Umbilical cord (tissue), 2 donors: ENCODE results near the gene CCDC195. TPM values are rescaled to one million over a fixed set of nuclear protein-coding genes. Genes with fewer than 3 reads are reported as not detected.

Experiments
- DNase-seq: peaks from one replicate; pipeline ENCODE4 v3.0.0-alpha.2; 2015; ENCODE audit warnings: low spot score
- total RNA-seq: library from RNA; depleted of rRNA; stranded (reverse); fragments of >200 nt; gene quantifications from one replicate; pipeline ENCODE4 v1.2.3, GENCODE V29; 2014; ENCODE audit warnings: low replicate concordance; ENCODE audit not compliant: insufficient read depth

Gene CCDC195
- not detected for total RNA-seq

- DNase-seq = no peak
These were observed at the start of gene CCDC195 for GRCh38 chr2:224716201-224716600. Gene CCDC195 (minus strand): TSS chr2:224716365. CDS start chr2:224716365, 0 bp downstream.

- DNase-seq = no peak
These were observed 48.5 kb upstream of the CCDC195 start for GRCh38 chr2:224764565-224765236.

GRCh38 chr2:224757934-224758548 is 41.9 kb upstream of the CCDC195 start:
- no peak for DNase-seq

- peak; percentile 30 for DNase-seq
These were observed 37.8 kb upstream of the CCDC195 start for GRCh38 chr2:224753743-224754540.

- no peak for DNase-seq
These were observed 36.0 kb upstream of the CCDC195 start for GRCh38 chr2:224751996-224752698.

- DNase-seq = no peak
These were observed 33.0 kb upstream of the CCDC195 start for GRCh38 chr2:224749136-224749535.

- DNase-seq = no peak
These were observed 31.6 kb upstream of the CCDC195 start for GRCh38 chr2:224747765-224748164.

- DNase-seq = no peak
These were observed 20.1 kb upstream of the CCDC195 start for GRCh38 chr2:224736227-224736626.

- DNase-seq = no peak
These were observed 18.8 kb upstream of the CCDC195 start for GRCh38 chr2:224734949-224735348.

- no peak for DNase-seq
These were observed 15.5 kb upstream of the CCDC195 start for GRCh38 chr2:224731665-224732064.

- DNase-seq = no peak
These were observed 13.3 kb upstream of the CCDC195 start for GRCh38 chr2:224729435-224729834.

GRCh38 chr2:224724331-224724730 is 8.2 kb upstream of the CCDC195 start:
- no peak for DNase-seq

- DNase-seq = no peak
These were observed 7.5 kb upstream of the CCDC195 start for GRCh38 chr2:224723586-224724217.

- no peak for DNase-seq
These were observed 6.6 kb upstream of the CCDC195 start for GRCh38 chr2:224722770-224723169.

- no peak for DNase-seq
These were observed 6.1 kb upstream of the CCDC195 start for GRCh38 chr2:224722250-224722649.

- DNase-seq = no peak
These were observed 756 bp upstream of the CCDC195 start for GRCh38 chr2:224716921-224717320.

- peak; percentile 59 for DNase-seq
These were observed 4.1 kb downstream of the CCDC195 start for GRCh38 chr2:224711859-224712665.

- no peak for DNase-seq
These were observed 4.8 kb downstream of the CCDC195 start for GRCh38 chr2:224711381-224711780.

- DNase-seq = no peak
These were observed 6.9 kb downstream of the CCDC195 start for GRCh38 chr2:224709301-224709700.

- DNase-seq = peak; percentile 57
These were observed 21.7 kb downstream of the CCDC195 start for GRCh38 chr2:224694502-224694901.

GRCh38 chr2:224691563-224691962 is 24.6 kb downstream of the CCDC195 start:
- no peak for DNase-seq
